Measurements from ENCODE around the gene LRP6.

Gene LRP6

GRCh38 chr12:12275874-12276273 is 9.0 kb upstream of the LRP6 start:
- DNase-seq (ENCODE audit: low read depth) = no peak
- no peak overlapping the region for H3K4me3 ChIP-seq (ENCODE audit: low read length)
- no peak for TF ChIP-seq CTCF (conservative IDR thresholded peaks at IDR 0.05; ENCODE audit: low read length)

GRCh38 chr12:12273291-12273957 is 6.6 kb upstream of the LRP6 start:
- DNase-seq (ENCODE audit: low read depth) = peak; percentile 31
- no peak overlapping the region for H3K4me3 ChIP-seq (ENCODE audit: low read length)
- TF ChIP-seq CTCF (conservative IDR thresholded peaks at IDR 0.05; ENCODE audit: low read length) = no peak

GRCh38 chr12:12272869-12273268 is 6.0 kb upstream of the LRP6 start:
- no peak overlapping the region for H3K4me3 ChIP-seq (ENCODE audit: low read length)
- peak; percentile 66 for DNase-seq (ENCODE audit: low read depth)
- no peak for TF ChIP-seq CTCF (conservative IDR thresholded peaks at IDR 0.05; ENCODE audit: low read length)

GRCh38 chr12:12270226-12270625 is 3.4 kb upstream of the LRP6 start:
- no peak for TF ChIP-seq CTCF (conservative IDR thresholded peaks at IDR 0.05; ENCODE audit: low read length)
- no peak for DNase-seq (ENCODE audit: low read depth)
- H3K4me3 ChIP-seq (ENCODE audit: low read length) = no peak overlapping the region

- TF ChIP-seq CTCF (conservative IDR thresholded peaks at IDR 0.05; ENCODE audit: low read length) = no peak
- H3K4me3 ChIP-seq (ENCODE audit: low read length) = peak overlapping the region; percentile 99
- no peak for DNase-seq (ENCODE audit: low read depth)
These were observed 927 bp upstream of the LRP6 start for GRCh38 chr12:12267742-12268200.

GRCh38 chr12:12266389-12266872 is 413 bp downstream of the LRP6 start:
- no peak for TF ChIP-seq CTCF (conservative IDR thresholded peaks at IDR 0.05; ENCODE audit: low read length)
- DNase-seq (ENCODE audit: low read depth) = no peak
- H3K4me3 ChIP-seq (ENCODE audit: low read length) = peak overlapping the region; percentile 99
